8988T (cell line): ENCODE data around the gene FYN.

Source experiments
- DNase-seq: peaks from one replicate; pipeline ENCODE4 v3.0.0; 2011

FYN gene

DNA sequence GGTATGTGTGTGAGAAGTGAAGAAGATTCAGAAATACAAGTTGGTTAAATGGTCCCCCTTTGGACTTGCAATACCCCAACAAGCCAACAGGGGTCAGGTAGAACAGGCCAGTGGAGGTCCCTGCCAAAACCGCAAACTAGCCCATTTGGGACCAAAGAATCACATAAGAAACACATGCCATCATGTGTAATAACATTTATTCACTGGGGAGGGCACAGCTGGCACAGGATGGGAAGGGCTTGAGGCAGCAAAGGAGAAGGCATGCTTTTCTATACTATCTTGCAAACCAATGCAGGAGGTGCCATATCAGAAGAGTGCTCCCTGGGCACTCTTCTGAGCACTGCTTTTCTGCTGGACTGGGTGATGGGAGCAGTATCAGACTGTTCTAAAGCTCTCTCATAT, 151.5 kb downstream of the FYN start:
- no peak for DNase-seq

DNA sequence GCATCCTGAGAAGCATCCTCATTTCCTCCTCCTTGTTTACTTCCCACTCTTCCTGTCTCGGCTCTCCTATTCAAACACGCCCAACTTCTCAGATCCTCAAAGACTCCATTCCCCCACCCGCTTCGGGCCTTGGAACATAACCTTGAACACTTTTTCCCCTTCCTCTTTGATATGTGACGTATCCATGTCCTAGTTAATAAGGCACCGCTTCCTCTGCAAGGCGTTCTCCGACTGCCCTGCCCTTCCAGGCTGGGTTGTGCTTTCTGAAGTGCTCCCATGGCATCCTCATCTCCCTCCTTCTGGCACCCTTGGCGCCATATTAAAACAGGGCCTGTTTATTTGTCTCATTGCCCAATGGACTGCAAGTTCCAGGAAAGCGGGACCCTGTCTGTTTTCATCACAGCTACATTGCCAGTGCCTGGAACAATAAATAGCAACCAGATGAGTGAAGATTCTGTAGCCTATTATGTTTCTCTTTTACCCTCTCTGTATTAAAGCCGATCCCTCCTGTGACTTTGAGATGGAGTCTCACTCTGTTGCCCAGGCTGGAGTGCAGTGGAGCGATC, 152.2 kb downstream of the FYN start:
- no peak for DNase-seq

DNA sequence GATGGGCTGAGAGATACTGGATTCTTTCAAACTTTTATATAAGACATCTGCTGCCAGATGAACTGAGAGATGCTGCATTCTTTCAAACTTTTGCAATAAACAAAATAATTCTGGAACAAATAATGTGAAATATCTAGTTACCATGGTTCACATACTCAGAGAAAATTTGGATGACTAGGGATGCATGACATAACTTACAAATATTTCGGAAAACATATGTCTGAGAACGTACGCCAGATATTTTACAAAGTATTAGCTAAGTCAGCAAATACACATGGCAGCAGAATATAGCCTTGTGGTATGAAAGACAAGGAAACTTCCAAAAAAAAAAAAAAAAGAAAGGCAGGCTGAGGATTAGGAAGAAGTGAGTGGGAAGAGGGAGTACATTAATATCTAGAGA, 154.3 kb downstream of the FYN start:
- DNase-seq, result no peak

DNA sequence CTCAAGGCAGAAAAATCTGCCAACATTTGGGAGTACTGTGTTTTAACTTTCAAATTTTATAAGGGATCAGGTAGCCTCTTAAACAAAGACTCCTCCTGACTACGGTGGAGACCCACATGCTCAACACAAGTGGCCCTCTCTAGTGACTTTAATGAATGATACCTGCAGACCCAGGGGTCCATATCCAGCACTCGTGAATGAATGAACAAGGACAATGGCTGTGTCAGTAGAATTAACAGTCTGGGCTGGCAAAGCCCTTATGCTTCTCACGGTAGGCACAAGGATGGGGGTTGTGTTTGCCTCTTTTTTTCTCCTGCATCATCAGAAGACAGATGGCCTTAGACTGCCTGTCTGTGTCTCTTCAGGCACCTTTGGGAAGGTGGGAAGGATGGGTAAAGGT, 154.9 kb downstream of the FYN start:
- DNase-seq, result no peak

DNA sequence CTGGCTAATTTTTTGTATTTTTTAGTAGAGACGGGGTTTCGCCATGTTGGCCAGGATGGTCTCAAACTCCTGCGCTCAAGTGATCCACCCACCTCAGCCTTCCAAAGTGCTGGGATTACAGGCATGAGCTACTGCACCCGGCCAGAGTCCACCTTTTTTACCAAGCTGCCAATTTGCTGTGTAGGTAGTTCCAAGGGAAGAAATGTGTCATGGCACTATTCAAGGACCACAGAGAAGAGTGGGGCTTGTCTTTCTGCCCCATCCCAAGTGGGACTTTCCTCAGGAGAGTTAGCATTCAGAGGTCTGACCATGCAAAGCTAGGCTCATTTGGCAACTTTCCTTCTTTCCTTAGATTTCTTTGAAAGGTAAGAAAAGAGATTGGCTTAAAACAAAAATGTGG, 155.6 kb downstream of the FYN start:
- DNase-seq, result no peak

DNA sequence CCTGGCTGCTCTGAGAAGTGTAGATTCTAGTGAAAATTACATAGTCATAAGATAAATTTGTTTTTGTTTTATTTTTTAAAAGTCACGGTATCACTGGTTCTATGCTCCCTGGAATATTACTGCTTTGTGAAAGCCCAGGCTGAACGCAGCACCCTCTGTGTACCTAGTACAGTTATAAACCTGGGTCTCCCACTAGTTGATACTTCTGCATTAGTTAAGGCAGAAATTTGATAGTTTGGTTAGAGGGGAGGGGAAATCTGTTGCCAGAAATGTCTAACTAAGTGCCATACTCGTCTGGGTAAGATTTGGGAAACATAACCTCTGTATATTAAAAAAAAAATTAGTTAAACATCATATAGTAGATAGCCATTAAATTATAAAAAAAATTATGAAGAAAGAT, 156.9 kb downstream of the FYN start:
- DNase-seq, result no peak

DNA sequence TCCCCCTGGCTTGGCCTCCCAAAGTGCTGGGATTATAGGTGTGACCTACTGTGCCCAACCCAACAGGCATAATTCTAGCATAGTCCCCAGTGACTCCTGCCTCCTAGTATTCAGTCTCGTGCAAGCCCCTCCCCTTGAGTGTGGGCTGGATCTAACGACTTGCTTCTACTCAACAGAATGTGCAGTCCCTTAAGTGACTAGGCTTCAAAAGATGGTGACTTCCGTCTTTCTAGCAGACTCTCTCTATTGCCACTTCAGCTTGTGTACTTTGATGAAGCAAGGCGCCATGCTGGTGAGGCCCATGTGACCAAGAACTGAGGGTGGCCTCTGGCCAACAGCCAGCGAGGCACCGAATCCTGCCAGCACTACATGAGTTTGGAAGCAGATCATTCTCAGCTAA, 157.9 kb downstream of the FYN start:
- no peak for DNase-seq

DNA sequence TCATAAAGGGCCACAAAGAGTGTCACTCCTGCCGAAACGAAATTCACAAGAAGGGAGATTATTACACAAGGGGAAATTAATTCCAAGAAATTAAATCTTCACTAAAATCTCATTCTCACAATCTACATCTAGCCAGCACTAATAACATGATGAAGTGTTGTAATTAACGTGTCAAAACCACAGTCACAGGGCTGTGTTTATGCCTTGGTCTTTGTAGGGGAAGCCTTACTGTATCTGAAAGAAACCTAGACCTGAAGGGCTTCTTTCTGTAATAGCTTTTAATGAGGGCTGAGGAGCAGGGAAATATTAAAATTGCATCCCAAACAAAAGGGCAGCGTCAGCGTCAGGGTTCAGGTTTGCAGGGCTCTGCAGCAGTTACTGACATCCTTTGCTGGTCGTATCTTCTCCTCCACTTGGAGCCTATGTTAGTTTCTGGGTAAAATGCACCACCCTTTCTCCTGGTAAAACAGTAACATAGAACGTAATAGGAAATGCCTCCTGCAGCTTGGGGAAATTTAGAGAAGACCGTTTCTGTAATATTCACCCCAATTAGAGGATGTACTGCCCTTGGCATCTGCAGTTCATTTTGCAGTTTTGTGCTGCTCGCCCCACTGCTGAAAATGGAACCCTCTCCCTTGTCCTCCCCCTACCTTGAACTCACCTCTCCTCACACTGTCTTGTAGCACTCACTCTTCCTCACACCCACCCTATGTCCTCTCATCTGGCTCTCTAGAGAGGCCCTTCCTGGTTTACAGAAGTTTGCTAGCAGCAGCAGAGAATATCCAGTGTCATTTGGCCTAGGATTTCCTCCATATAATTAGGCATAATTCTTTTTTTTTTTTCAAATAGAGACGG, 158.6 kb downstream of the FYN start:
- DNase-seq, result no peak

DNA sequence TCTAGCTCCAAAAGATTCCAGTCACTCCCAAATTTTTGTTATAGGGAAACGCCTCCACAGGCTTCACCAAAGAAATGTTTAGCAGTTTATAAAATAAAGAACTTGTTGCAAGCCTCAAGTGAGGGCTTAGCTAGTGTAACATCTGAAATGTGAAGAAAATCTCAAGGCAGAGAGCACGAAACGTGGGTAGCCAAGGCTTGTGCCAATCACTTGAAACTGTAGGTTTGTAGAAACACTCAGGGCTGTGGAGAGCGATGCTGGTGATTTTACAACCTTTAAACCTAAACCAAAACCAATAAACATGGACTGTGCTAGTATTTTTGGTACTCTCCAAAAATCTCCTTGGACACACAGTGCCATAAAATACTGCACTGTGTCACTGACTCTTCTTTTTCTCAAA, 159.4 kb downstream of the FYN start:
- DNase-seq, result no peak

DNA sequence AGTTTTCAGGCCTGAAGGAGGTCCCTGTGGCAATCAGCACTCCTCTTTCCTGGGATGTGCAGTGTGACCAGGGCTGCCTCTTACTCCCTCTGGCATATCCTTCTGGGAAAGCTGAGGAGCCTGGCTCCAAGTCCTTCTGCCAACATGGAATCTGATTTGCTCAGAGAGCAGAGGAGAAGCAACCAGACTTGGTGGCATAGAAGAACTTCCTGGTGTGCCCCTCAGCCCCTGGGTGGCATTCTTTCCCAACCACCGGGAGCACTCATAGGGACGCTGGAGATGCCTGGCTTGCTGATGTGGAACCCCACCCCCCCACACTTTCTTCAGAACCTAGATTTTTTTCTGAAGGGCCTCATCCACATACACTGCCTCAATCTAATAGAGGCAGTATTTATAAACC, 160.0 kb downstream of the FYN start:
- no peak for DNase-seq

DNA sequence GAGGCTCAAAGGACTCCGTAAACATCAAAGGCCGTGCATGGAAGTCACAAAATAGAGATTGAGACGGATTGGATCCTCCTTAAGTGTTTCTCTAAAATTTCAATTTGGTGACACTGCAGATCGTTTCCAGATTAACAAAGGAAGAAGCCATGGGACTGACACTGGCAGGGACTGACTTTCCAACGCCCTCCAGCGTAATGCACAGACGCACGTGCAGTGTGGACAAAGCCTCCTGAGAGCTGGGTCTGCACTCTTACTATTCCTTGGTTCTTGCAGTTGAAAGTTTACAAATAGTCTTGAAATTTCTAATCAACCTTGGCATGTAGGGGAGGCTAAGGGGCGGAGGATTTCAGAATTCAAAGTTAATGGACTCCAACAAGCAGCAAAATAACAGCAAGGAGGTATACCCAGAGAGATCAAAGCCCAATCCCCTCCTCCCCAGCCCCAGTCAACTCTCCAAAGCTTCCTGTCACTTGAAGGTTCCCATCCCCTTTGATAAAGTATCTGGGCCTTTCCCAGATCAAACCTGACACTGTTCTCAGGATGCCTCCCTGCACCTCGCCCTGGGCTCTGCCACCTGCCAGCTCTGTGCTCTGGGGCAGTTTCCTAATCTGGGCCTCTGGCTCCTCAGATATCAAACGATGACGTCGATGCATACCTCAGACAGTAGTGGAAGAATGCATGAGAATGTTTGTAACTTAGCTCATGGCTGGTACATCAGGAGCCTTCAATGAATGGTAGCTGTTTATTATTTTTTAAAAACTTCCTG, 161.1 kb downstream of the FYN start:
- DNase-seq, result no peak

DNA sequence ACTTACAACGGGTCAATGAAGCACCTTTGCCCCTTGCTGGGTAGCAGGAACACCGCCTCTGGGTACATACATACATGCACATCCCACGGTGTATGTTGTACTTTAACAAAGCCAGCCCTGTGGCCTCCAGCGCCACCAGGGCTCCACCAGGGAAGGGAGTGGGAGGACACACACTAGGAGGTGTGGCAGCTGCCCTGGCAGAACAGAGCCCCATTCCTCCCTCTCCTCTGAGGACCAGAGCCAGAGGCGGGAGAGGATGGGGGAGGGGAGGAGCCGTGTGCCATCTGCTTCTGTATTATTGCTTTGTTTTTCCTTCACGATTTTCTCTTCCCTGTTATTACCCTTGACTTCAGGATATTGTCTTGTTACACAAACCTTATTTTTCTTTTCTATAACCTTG, 161.8 kb downstream of the FYN start:
- DNase-seq, result no peak

DNA sequence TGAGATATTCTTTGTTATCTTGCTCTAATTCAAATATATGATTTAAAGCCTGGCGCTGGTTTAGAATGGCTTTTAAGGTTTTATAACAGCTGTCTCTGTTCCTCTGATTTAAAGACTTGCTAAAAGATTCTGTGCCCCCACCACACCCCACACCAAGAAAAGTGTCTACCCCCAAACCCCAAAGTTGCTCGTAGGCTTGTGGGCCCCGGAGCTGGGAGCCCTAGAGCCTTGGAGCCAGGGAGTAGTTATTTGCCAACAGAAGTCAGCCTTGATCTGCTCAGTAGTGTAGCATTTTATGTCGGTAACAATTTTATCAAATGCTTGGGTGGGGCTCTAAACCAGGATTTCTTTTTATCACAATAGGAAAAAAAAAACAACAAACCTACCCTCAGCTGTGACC, 162.3 kb downstream of the FYN start:
- no peak for DNase-seq

DNA sequence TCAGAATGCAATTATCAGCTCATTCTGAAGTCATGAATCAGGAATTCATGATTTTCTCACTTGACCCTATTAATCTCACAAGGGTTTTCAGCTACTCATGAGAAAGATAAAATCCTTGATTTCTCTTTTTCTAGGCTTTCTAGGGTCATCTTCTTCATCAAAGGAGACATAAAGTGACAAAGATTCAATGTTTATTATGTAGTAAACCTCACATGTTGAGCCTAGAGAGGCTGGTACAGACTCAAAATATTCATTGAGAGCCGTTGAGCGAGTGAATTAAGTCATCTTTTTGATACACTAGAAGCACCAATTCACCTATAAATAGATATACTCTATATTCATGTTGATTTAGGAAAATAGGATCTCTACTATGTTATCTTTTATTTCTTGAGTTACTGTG, 162.8 kb downstream of the FYN start:
- DNase-seq, result no peak

DNA sequence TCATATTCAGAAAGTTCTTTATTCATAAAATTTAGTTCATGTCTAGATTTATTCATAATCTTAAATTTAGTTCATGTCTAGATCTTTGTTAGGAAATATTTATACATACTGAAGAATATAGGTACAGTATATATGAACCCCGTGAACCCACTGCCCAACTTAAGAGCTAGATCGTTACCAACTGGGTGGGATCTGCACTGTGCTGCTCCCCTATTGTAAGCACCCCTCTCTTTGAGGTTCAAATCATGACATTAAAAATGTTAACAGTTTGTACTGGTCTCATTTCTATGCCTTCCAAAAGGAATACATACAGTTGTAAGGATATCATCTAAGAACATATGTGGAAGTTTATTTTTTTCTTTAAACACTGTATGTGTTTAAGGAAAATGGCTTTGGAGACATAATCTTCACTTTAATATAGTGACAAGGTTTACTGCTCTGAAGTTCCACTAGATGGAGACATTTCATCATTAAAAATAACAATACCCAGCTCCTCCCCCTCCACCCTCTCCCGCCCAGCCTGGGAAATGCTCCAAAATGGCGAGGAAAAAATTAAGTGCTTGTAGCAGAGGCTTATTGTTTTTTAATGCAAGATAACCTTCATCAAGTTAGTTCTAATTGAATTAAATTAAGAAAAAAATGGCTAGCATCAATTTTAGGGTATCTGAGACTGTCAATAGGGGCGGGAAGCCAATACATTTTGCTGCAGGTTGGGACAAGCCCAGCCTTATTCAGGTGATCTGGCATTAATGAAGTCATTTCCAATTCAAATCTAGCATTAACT, 163.4 kb downstream of the FYN start:
- DNase-seq, result peak; percentile 55

DNA sequence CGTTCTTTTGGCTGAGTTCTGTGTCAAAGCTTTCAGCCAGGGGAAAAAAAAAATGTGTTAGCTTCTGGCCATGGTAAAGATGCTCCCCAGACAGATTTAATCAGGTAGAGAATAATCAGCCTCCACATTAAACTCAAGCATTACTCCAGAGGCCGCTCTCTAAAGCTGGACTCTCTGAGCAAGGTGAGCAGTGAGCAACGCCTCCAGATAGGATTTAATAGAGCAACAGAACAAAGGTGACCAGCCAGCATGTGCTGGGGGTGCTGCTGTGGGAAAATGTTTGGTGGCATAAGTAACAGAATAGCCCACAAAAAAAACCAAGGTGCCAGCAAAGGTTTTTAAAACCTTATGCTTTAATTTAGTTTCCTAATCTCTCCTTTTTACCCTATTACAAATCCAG, 164.1 kb downstream of the FYN start:
- no peak for DNase-seq

DNA sequence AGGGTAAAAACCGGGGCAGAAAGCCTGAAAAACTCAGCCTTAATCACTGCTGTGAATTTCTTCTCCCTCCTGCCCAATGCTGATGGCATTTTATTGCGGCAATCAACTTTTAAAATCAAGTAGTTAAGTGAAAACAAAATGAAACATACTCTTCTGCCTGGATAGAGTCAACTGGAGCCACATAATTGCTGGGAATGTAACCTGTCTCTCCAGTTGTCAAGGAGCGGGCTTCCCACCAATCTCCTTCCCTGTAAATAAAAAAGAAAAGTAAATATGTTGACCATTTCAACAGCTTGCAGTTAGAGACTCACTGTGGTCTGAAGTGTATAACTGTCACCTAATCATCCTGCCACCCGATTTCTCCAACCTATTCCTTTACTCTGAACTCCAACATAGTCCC, 165.5 kb downstream of the FYN start:
- DNase-seq, result no peak

DNA sequence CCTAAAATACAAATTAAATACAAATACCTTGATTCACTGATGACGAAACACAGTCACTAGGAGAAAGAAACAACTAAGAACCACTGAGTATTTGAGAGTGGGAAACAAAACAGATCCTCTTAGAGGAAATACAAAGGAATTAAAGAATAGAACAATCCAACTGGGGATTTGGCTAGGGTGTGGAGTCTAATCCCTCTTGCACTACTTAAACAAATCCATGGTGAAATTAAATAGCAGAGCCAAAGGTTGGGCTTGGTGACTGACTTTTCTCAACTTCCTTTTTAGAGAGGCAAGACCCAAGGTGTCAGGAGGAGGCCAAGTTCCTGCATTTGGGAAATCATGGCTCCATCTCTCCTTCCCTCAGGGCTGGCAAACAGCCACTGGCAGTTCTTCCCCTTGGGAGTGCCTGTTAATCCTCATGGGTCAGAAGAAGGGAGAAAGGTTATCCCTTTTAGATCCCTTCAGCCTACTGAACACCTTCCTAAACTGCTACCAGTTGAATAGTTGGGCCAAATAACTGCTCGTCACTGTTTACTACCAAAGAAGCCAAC, 166.3 kb downstream of the FYN start:
- DNase-seq, result no peak

DNA sequence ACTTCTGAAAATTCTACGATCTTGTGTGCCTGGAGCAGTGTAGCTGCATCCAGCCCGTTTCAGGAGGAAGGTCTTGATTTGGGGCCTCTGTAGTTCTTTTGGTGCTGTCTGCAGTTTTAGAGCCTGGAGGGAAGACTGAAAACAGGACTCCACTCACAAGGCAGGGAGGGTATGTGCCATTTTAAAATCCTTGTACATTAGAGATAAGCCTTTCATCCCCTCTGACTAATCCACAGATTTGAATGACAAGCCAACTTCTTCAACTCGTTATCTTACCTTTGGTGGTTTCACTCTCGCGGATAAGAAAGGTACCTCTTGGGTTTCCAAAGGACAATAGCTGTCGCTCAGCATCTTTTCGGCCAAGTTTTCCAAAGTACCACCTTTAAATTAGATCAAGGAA, 169.5 kb downstream of the FYN start:
- DNase-seq, result no peak

DNA sequence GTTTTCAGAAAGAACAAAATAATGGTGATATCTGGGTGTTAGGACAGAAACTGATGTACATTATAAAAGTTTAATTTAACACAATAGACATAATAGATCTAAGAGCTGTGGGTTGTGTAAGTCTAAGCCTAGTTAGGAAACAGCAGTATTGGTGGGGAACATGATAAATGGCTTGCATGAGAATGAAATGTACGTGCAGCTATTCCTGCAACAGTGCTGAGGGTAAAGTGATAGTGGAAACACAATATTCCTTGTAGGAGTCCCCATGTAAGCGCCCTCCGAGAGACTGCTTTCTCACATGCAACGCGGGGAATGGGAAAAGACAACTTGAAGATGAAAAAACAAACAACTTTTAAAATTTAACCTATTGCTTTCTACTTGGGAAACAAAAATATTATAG, 171.0 kb downstream of the FYN start:
- no peak for DNase-seq

DNA sequence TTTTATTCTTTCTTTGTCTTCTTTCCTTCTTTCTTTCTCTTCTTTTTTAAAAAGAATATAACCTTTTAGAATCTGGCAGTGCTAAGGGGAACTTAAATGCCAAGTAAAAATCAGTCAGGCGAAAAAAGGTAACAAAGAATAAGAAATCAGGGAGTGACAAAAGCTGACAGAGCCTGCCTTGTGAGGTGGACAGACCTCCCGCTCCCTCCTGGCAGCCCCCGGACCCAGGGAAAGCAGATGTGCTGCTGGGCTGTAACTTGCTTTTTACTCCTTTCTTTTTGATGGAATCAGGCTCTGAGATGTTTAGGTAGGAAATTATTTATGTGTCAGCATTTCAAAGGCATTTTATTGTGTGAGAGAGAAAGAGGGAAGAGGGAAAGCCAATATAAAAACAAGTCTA, 172.1 kb downstream of the FYN start:
- no peak for DNase-seq

DNA sequence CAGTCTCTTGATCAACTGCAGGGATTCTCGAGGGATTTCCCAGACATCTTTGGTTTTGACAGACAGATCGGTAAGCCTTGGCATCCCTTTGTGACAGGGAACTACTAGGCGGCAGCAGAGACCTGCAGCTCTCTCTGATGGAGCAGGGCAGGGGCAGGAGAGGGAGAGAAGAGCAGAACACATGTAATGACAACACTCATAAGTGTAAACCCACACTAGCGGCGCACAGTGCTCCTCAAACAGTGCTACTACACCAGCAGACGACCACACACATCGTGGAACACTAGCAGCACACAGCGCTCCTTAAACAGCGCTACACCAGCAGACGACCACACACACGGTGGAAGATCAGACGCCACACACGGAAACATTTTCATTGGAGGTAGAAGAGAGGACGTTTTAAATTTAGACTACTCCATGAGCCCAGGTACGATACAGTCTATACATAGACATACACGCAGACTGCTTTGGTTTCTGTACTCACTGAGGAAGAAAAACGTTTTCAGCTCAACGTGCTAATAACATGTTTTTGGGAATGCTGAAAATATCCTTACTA, 173.0 kb downstream of the FYN start:
- no peak for DNase-seq

DNA sequence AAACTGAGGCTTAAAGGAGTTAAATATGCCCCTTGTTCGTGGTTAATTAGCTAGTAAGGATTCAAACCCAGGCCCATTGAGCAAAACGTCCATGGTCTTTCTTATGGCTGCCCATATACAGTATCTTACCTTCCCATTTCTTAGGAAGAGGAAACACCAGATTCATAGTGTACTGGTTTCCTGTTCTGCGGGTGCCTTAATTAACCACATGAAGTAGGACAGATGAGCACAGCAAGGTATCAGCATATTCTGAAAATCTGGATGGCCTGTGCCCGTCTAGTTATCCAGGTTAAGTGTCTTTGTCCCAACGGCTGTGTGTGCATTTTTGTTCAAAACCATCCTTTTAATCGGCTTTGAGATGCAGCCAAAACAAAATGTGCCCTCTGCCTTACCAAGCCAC, 174.1 kb downstream of the FYN start:
- DNase-seq, result no peak
